HG03520 (cell line): ENCODE data around the gene ERI3.

ENCODE experiments used
- ATAC-seq: cut with Tn5 transposase; IDR thresholded peaks from one replicate; pipeline ENCODE4 v1.9.1; 2021; ENCODE audit warnings: mild to moderate bottlenecking, moderate library complexity; ENCODE audit not compliant: unreplicated experiment

Gene ERI3

GRCh38 chr1:44263568-44264450 lies 91.2 kb downstream of the ERI3 start:
- ATAC-seq: no peak

GRCh38 chr1:44262816-44263567 lies 92.1 kb downstream of the ERI3 start:
- ATAC-seq: no peak

GRCh38 chr1:44262414-44262813 lies 92.6 kb downstream of the ERI3 start:
- no peak for ATAC-seq

DNA sequence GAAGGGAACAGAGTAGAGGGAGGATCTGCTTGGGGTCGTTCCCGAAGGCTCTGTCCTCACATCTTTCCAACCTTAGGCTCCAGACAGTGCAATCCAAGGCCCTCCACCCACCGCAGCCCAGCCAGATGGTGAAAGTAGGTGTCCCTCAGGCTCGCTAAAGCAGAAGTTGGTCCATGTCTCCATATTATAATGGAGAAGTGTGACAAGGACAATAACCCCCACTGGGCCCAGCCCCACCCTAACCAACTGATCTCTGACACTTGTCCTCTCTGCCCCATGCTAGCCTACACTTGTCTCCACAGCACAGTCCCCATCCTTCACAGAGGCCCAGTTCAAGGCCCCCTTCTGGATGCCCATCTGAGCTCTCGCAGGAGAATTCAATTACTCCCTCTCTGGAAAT lies 93.1 kb downstream of the ERI3 start:
- no peak for ATAC-seq

- no peak for ATAC-seq
Observed at GRCh38 chr1:44261171-44261817, 93.8 kb downstream of the ERI3 start.

- no peak for ATAC-seq
Observed at GRCh38 chr1:44260792-44261170, 94.3 kb downstream of the ERI3 start.

GRCh38 chr1:44259090-44259489 lies 96.0 kb downstream of the ERI3 start:
- ATAC-seq: no peak

GRCh38 chr1:44256762-44257554 lies 98.1 kb downstream of the ERI3 start:
- ATAC-seq: no peak

- ATAC-seq: no peak
Observed at GRCh38 chr1:44254392-44254910, 100.6 kb downstream of the ERI3 start.

- ATAC-seq: no peak
Observed at GRCh38 chr1:44251989-44252671, 102.9 kb downstream of the ERI3 start.

GRCh38 chr1:44251486-44251885 lies 103.6 kb downstream of the ERI3 start:
- ATAC-seq: no peak

- no peak for ATAC-seq
Observed at GRCh38 chr1:44250068-44250781, 104.8 kb downstream of the ERI3 start.

DNA sequence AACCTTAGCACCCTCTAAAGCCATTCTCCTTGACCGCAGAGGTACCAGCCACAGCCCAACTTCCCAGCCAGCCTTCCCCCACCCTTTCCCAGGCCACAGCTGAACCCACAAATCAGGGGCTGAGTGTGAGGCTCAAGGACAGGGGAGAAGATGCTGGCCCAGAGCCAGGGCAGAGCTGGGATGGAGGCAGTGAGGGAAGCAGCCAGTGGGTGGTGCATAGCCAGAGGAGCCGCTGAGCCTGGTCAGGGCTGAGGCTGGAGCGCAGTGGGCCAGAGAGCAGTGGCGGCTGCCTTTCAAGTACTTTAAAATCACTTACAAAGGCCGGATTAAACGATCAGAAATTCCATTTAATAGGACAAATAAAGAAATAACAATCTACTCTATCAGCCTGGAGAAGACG lies 105.5 kb downstream of the ERI3 start:
- ATAC-seq: no peak

GRCh38 chr1:44246806-44247205 lies 108.3 kb downstream of the ERI3 start:
- no peak for ATAC-seq

- ATAC-seq: no peak
Observed at GRCh38 chr1:44244986-44245385, 110.1 kb downstream of the ERI3 start.

GRCh38 chr1:44243782-44244495 lies 111.1 kb downstream of the ERI3 start:
- no peak for ATAC-seq

DNA sequence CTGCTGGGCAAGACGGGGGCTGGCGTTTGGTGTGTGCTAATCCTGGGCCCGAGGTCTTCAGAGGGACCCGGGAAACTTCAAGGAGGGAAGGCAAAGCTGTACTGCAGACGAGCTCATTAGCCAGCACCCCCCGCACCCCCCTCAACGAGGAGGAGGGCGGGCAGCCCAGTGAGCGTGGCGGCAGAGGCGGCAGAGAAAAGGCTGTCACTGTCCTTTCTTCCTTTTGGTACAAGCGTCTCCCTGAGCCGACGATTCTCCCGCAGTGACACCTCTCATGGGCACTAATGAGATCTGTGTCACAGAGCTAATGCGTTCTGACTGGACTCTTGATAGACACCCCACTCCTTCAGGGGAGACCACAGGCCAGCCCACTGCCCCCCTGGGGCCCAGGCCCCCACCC lies 112.3 kb downstream of the ERI3 start:
- no peak for ATAC-seq

- ATAC-seq: no peak
Observed at GRCh38 chr1:44240802-44241671, 114.0 kb downstream of the ERI3 start.
